Liver (tissue), 9 donors: ENCODE results near the gene RBM20. TPM values are rescaled to one million over a fixed set of nuclear protein-coding genes. Genes with fewer than 3 reads are reported as not detected.

Source experiments
- DNase-seq: peaks from one replicate; pipeline ENCODE4 v3.0.0-alpha.2; 2017; ENCODE audit warnings: low spot score
- H3K27ac ChIP-seq, 2 donors: one replicate each; pipeline ENCODE4 v1.7.0; 2013; ENCODE audit warnings: inconsistent platforms in 2 of 2, low read length in 2 of 2, control low read depth in 1 of 2, low read depth in 1 of 2, mild to moderate bottlenecking in 1 of 2
- H3K27me3 ChIP-seq, 4 donors: one replicate each; pipeline versions ENCODE4 v1.6.1 to v1.7.0; 2013; ENCODE audit warnings: low read length in 3 of 4, inconsistent platforms in 1 of 4, mild to moderate bottlenecking in 1 of 4, moderate library complexity in 1 of 4; ENCODE audit not compliant: control insufficient read depth in 4 of 4, insufficient read depth in 4 of 4
- H3K36me3 ChIP-seq, 4 donors: one replicate each; pipeline versions ENCODE4 v1.6.1 to v1.7.0; 2013; ENCODE audit warnings: low read length in 3 of 4, mild to moderate bottlenecking in 3 of 4, low read depth in 1 of 4, moderate library complexity in 1 of 4; ENCODE audit not compliant: control insufficient read depth in 4 of 4, insufficient read depth in 3 of 4
- H3K4me1 ChIP-seq, 4 donors: one replicate each; pipeline versions ENCODE4 v1.6.1 to v1.7.0; 2013; ENCODE audit warnings: low read length in 3 of 4, mild to moderate bottlenecking in 3 of 4, moderate library complexity in 1 of 4; ENCODE audit not compliant: control insufficient read depth in 4 of 4, insufficient read depth in 4 of 4
- H3K4me3 ChIP-seq, 3 donors: one replicate each; pipeline versions ENCODE4 v1.6.1 to v1.7.0; 2013; ENCODE audit warnings: low read length in 3 of 3, control low read depth in 1 of 3, low read depth in 1 of 3, mild to moderate bottlenecking in 1 of 3
- H3K9ac ChIP-seq, 2 donors: one replicate each; pipeline ENCODE4 v1.7.0; 2013; ENCODE audit warnings: low read length in 2 of 2, mild to moderate bottlenecking in 2 of 2, moderate library complexity in 2 of 2, control low read depth in 1 of 2, low read depth in 1 of 2
- H3K9me3 ChIP-seq, 4 donors: one replicate each; pipeline versions ENCODE4 v1.6.1 to v1.7.0; 2013; ENCODE audit warnings: low read length in 3 of 4; ENCODE audit not compliant: control insufficient read depth in 4 of 4
- EGR1 ChIP-seq, 2 donors: IDR thresholded peaks; 2 replicates each; pipeline ENCODE4 v1.6.1; 2016 to 2018; ENCODE audit warnings: antibody characterized with exemption in 2 of 2, low read depth in 2 of 2
- FOXA1 ChIP-seq: IDR thresholded peaks from 2 replicates; pipeline ENCODE4 v1.6.1; 2016; ENCODE audit warnings: antibody characterized with exemption
- FOXA2 ChIP-seq: IDR thresholded peaks from 2 replicates; pipeline ENCODE4 v1.6.1; 2016; ENCODE audit warnings: antibody characterized with exemption
- GABPA ChIP-seq, 2 donors: IDR thresholded peaks in 1 of 2; conservative IDR thresholded peaks in 1 of 2; 2 replicates each; pipeline ENCODE4 v1.6.1; 2016; ENCODE audit warnings: antibody characterized with exemption in 2 of 2, mild to moderate bottlenecking in 1 of 2, moderate library complexity in 1 of 2
- HNF4A ChIP-seq, 2 donors: conservative IDR thresholded peaks; 2 replicates each; pipeline ENCODE4 v1.6.1; 2016; ENCODE audit warnings: antibody characterized with exemption in 2 of 2, mild to moderate bottlenecking in 2 of 2
- HNF4G ChIP-seq: IDR thresholded peaks from 2 replicates; pipeline ENCODE4 v1.6.1; 2016; ENCODE audit warnings: antibody characterized with exemption
- JUND ChIP-seq, 2 donors: IDR thresholded peaks; 2 replicates each; pipeline ENCODE4 v1.6.1; 2016; ENCODE audit warnings: antibody characterized with exemption in 2 of 2
- MAX ChIP-seq: IDR thresholded peaks from 2 replicates; pipeline ENCODE4 v1.6.1; 2016; ENCODE audit warnings: antibody characterized with exemption
- NR2F2 ChIP-seq: IDR thresholded peaks from 2 replicates; pipeline ENCODE4 v1.6.1; 2016; ENCODE audit warnings: antibody characterized with exemption
- RAD21 ChIP-seq, 2 donors: IDR thresholded peaks; 2 replicates each; pipeline ENCODE4 v1.6.1; 2016; ENCODE audit warnings: antibody characterized with exemption in 2 of 2, mild to moderate bottlenecking in 2 of 2
- RXRA ChIP-seq, 2 donors: IDR thresholded peaks; 2 replicates each; pipeline ENCODE4 v1.6.1; 2017 to 2018; ENCODE audit warnings: antibody characterized with exemption in 2 of 2, mild to moderate bottlenecking in 1 of 2
- SP1 ChIP-seq: IDR thresholded peaks from 2 replicates; pipeline ENCODE4 v1.6.1; 2018; ENCODE audit warnings: antibody characterized with exemption, mild to moderate bottlenecking
- TAF1 ChIP-seq: conservative IDR thresholded peaks from 2 replicates; pipeline ENCODE4 v1.6.1; 2016; ENCODE audit warnings: antibody characterized with exemption, mild to moderate bottlenecking
- YY1 ChIP-seq: IDR thresholded peaks from 2 replicates; pipeline ENCODE4 v1.6.1; 2016; ENCODE audit warnings: antibody characterized with exemption, mild to moderate bottlenecking
- ZBTB33 ChIP-seq: IDR thresholded peaks from 2 replicates; pipeline ENCODE4 v1.6.1; 2016; ENCODE audit warnings: antibody characterized with exemption
- WGBS: extraction: QIAGEN DNeasy Blood & Tissue Kit; methylation state at CpG from one replicate; pipeline ENCODE4 v1.1.7; 2013; 5-methylcytosine and 5-hydroxymethylcytosine counted together
- polyA plus RNA-seq, 2 donors: library from polyadenylated mRNA; stranded (reverse) in 1 of 2; unstranded in 1 of 2; fragments of 200-250 nt in 1 of 2; fragments of >200 nt in 1 of 2; fragmentation: Nextera tagmentation in 1 of 2; extraction: Ambion mirVana in 1 of 2; gene quantifications; one replicate each; pipeline versions ENCODE4 v1.2.1 to v1.2.3, GENCODE V29; 2013 to 2015
- total RNA-seq, 2 donors: library from RNA; depleted of rRNA; stranded (reverse); fragments of >200 nt; gene quantifications; one replicate each; pipeline ENCODE4 v1.2.3, GENCODE V29; 2014
- TF ChIP-seq, protein P1 (sequence below): IDR thresholded peaks from 2 replicates; pipeline ENCODE4 v1.6.1; 2016; ENCODE audit warnings: antibody characterized with exemption, mild to moderate bottlenecking
- TF ChIP-seq, protein P2 (sequence below): fragments of 150-350 bp; IDR thresholded peaks from 2 replicates; pipeline ENCODE4 v1.5.1; 2017; ENCODE audit warnings: improper control_type of control experiment, low read depth, low read length; ENCODE audit not compliant: missing input control
- TF ChIP-seq, protein P3 (sequence below): IDR thresholded peaks from 2 replicates; pipeline ENCODE4 v1.6.1; 2016; ENCODE audit warnings: antibody characterized with exemption
- donor health status: healthy.
- donor health status: healthy.
- donor health status: healthy.
- donor health status: healthy.
- donor health status: healthy.

RBM20 gene
- total and polyA plus RNA-seq, 4 donors, result 0.03 to 0.08 (median 0.05) TPM; not detected in 1

- TF ChIP-seq, protein P1, sequence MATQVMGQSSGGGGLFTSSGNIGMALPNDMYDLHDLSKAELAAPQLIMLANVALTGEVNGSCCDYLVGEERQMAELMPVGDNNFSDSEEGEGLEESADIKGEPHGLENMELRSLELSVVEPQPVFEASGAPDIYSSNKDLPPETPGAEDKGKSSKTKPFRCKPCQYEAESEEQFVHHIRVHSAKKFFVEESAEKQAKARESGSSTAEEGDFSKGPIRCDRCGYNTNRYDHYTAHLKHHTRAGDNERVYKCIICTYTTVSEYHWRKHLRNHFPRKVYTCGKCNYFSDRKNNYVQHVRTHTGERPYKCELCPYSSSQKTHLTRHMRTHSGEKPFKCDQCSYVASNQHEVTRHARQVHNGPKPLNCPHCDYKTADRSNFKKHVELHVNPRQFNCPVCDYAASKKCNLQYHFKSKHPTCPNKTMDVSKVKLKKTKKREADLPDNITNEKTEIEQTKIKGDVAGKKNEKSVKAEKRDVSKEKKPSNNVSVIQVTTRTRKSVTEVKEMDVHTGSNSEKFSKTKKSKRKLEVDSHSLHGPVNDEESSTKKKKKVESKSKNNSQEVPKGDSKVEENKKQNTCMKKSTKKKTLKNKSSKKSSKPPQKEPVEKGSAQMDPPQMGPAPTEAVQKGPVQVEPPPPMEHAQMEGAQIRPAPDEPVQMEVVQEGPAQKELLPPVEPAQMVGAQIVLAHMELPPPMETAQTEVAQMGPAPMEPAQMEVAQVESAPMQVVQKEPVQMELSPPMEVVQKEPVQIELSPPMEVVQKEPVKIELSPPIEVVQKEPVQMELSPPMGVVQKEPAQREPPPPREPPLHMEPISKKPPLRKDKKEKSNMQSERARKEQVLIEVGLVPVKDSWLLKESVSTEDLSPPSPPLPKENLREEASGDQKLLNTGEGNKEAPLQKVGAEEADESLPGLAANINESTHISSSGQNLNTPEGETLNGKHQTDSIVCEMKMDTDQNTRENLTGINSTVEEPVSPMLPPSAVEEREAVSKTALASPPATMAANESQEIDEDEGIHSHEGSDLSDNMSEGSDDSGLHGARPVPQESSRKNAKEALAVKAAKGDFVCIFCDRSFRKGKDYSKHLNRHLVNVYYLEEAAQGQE, result peak; percentile 66
- no peak for TF ChIP-seq EGR1 (IDR thresholded peaks at IDR 0.05; ENCODE audit: low read depth in 2 of 2)
- peak; percentile 93 to 96 for TF ChIP-seq HNF4A (conservative IDR thresholded peaks at IDR 0.05)
- TF ChIP-seq HNF4G, result peak; percentile 69
- TF ChIP-seq YY1, result peak; percentile 41
- peak; percentile 98 for TF ChIP-seq SP1
- TF ChIP-seq, protein P2, sequence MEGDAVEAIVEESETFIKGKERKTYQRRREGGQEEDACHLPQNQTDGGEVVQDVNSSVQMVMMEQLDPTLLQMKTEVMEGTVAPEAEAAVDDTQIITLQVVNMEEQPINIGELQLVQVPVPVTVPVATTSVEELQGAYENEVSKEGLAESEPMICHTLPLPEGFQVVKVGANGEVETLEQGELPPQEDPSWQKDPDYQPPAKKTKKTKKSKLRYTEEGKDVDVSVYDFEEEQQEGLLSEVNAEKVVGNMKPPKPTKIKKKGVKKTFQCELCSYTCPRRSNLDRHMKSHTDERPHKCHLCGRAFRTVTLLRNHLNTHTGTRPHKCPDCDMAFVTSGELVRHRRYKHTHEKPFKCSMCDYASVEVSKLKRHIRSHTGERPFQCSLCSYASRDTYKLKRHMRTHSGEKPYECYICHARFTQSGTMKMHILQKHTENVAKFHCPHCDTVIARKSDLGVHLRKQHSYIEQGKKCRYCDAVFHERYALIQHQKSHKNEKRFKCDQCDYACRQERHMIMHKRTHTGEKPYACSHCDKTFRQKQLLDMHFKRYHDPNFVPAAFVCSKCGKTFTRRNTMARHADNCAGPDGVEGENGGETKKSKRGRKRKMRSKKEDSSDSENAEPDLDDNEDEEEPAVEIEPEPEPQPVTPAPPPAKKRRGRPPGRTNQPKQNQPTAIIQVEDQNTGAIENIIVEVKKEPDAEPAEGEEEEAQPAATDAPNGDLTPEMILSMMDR, result no peak
- no peak for TF ChIP-seq GABPA (IDR thresholded peaks at IDR 0.05 in 1 of 2, conservative IDR thresholded peaks at IDR 0.05 in 1 of 2)
- TF ChIP-seq MAX, result no peak
- TF ChIP-seq FOXA1, result no peak
- TF ChIP-seq JUND (IDR thresholded peaks at IDR 0.05), result peak; percentile 25 to 59
- TF ChIP-seq TAF1, result no peak
- peak; percentile 84 to 85 for TF ChIP-seq RXRA (IDR thresholded peaks at IDR 0.05)
- TF ChIP-seq FOXA2, result peak; percentile 18
- TF ChIP-seq, protein P3, sequence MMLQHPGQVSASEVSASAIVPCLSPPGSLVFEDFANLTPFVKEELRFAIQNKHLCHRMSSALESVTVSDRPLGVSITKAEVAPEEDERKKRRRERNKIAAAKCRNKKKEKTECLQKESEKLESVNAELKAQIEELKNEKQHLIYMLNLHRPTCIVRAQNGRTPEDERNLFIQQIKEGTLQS, result peak; percentile 44
- peak; percentile 49 for TF ChIP-seq ZBTB33
- TF ChIP-seq NR2F2, result no peak
- peak in 1 of 2 donors; percentile 41 for TF ChIP-seq RAD21 (IDR thresholded peaks at IDR 0.05)
- Histone ChIP-seq H3K9ac (no peak overlapping the region), H3K27me3 (no peaks in the 10 kb centered on the region), H3K4me1 (peaks cover 0 to 12% (median 5%) of the 10 kb centered on the region in 4 donors), H3K4me3 (no peak overlapping the region), H3K36me3 (no peaks in the 10 kb centered on the region), H3K27ac (peak overlapping the region; percentile 65 to 75), H3K9me3 (no peaks in the 10 kb centered on the region)
- no peak for DNase-seq
- WGBS, result 80% methylated on average over 8 of the region's 8 CpGs
Observed at GRCh38 chr10:110774069-110775019, 130.2 kb downstream of the RBM20 start.
